WTC11 (cell line): ENCODE data around the gene SCAND1. TPM values are rescaled to one million over a fixed set of nuclear protein-coding genes. Genes with fewer than 3 reads are reported as not detected.
"Not testable (repeated sequence)": the region's sequence is repeated elsewhere in the genome, so short reads cannot be mapped to it uniquely, and the experiment has no call there.

Experiments
- ATAC-seq: fragments of 200-7000 bp; cut with Tn5 transposase; 2 replicates; pipeline ENCODE4 v1.10.0; 2021; ENCODE audit warnings: mild to moderate bottlenecking, moderate library complexity
- CTCF ChIA-PET: fragments of 300-600 bp; sonication (Branson Sonifier 250); formaldehyde crosslinking; loops from one replicate; lab custom pipeline; 2021; ENCODE audit warnings: antibody characterized with exemption; lab: Charles Lee
- POLR2A ChIA-PET: fragments of 350-600 bp; sonication (Branson Sonifier 250); formaldehyde crosslinking; loops from one replicate; lab custom pipeline; 2021; ENCODE audit warnings: antibody characterized with exemption; lab: Charles Lee
- DNase-seq: peaks from one replicate; pipeline ENCODE4 v3.0.0; 2021; ENCODE audit warnings: low spot score
- H3K27ac Mint-ChIP-seq: 2 replicates; pipeline ENCODE4 v1.8.0; 2021; ENCODE audit warnings: mixed read lengths
- H3K27me3 Mint-ChIP-seq: 2 replicates; pipeline ENCODE4 v1.8.0; 2021; ENCODE audit warnings: low read depth, mild to moderate bottlenecking, moderate library complexity, mixed read lengths
- H3K36me3 Mint-ChIP-seq: 2 replicates; pipeline ENCODE4 v1.8.0; 2021; ENCODE audit warnings: mixed read lengths
- H3K4me1 Mint-ChIP-seq: 2 replicates; pipeline ENCODE4 v1.8.0; 2022; ENCODE audit warnings: mixed read lengths
- H3K4me3 Mint-ChIP-seq: 2 replicates; pipeline ENCODE4 v1.8.0; 2021; ENCODE audit warnings: mild to moderate bottlenecking, moderate library complexity, mixed read lengths
- H3K9me3 Mint-ChIP-seq: 2 replicates; pipeline ENCODE4 v1.8.0; 2021; ENCODE audit warnings: mixed read lengths
- EMX1 ChIP-seq: fragments of 250-450 bp; sonication (Bioruptor Pico); IDR thresholded peaks from 2 replicates; pipeline ENCODE4 v1.8.0; 2021; ENCODE audit warnings: mild to moderate bottlenecking
- GTF2I ChIP-seq: fragments of 250-450 bp; sonication (Bioruptor Pico); conservative IDR thresholded peaks from 2 replicates; pipeline ENCODE4 v1.4.0; 2021; ENCODE audit warnings: mild to moderate bottlenecking
- IRF2 ChIP-seq: sonication (generic); formaldehyde crosslinking; IDR thresholded peaks from 2 replicates; pipeline ENCODE4 v1.8.0; 2022; ENCODE audit warnings: low read depth, missing genetic modification reagents, borderline replicate concordance
- JAZF1 ChIP-seq: fragments of 250-450 bp; sonication (Bioruptor Pico); IDR thresholded peaks from 2 replicates; pipeline ENCODE4 v1.9.0; 2021; ENCODE audit warnings: moderate library complexity, mild to moderate bottlenecking, inconsistent platforms
- KAT7 ChIP-seq: sonication (generic); formaldehyde crosslinking; IDR thresholded peaks from 2 replicates; pipeline ENCODE4 v1.8.1; 2023; ENCODE audit warnings: missing genetic modification reagents, mild to moderate bottlenecking, borderline replicate concordance
- PRRX2 ChIP-seq: fragments of 250-450 bp; sonication (Bioruptor Pico); IDR thresholded peaks from 2 replicates; pipeline ENCODE4 v1.8.0; 2021; ENCODE audit warnings: mild to moderate bottlenecking
- RELA ChIP-seq: sonication (generic); formaldehyde crosslinking; IDR thresholded peaks from 2 replicates; pipeline ENCODE4 v1.8.1; 2022; ENCODE audit warnings: missing genetic modification reagents, mild to moderate bottlenecking, borderline replicate concordance
- SMAD3 ChIP-seq: sonication (generic); formaldehyde crosslinking; IDR thresholded peaks from 2 replicates; pipeline ENCODE4 v1.8.0; 2022; ENCODE audit warnings: missing genetic modification reagents, mild to moderate bottlenecking, borderline replicate concordance
- ZNF138 ChIP-seq: sonication (generic); formaldehyde crosslinking; conservative IDR thresholded peaks from 2 replicates; pipeline ENCODE4 v1.8.1; 2022; ENCODE audit warnings: mild to moderate bottlenecking, moderate library complexity, missing genetic modification reagents
- ZNF219 ChIP-seq: sonication (generic); formaldehyde crosslinking; IDR thresholded peaks from 2 replicates; pipeline ENCODE4 v1.8.0; 2023; ENCODE audit warnings: missing genetic modification reagents, mild to moderate bottlenecking, borderline replicate concordance
- total RNA-seq: library from RNA; stranded (reverse); gene quantifications from 3 replicates; pipeline ENCODE4 v1.2.3, GENCODE V29; 2021
- TF ChIP-seq, protein P1 (sequence below): sonication (generic); formaldehyde crosslinking; IDR thresholded peaks from 2 replicates; pipeline ENCODE4 v1.8.0; 2023; ENCODE audit warnings: mild to moderate bottlenecking, missing genetic modification reagents
- TF ChIP-seq, protein P2 (sequence below): sonication (generic); formaldehyde crosslinking; IDR thresholded peaks from 2 replicates; pipeline ENCODE4 v1.8.0; 2022; ENCODE audit warnings: mild to moderate bottlenecking, missing genetic modification reagents
- TF ChIP-seq, protein P3 (sequence below): sonication (generic); formaldehyde crosslinking; IDR thresholded peaks from 2 replicates; pipeline ENCODE4 v1.8.1; 2022; ENCODE audit warnings: missing genetic modification reagents, borderline replicate concordance
- TF ChIP-seq, protein P4 (sequence below): sonication (generic); formaldehyde crosslinking; IDR thresholded peaks from 2 replicates; pipeline ENCODE4 v1.8.1; 2022; ENCODE audit warnings: mild to moderate bottlenecking, missing genetic modification reagents, moderate library complexity, borderline replicate concordance
- TF ChIP-seq, protein P5 (sequence below): fragments of 250-450 bp; sonication (Bioruptor Pico); IDR thresholded peaks from 2 replicates; pipeline ENCODE4 v1.9.0; 2021; ENCODE audit warnings: mild to moderate bottlenecking
- TF ChIP-seq, protein P6 (sequence below): fragments of 200-600 bp; IDR thresholded peaks from 2 replicates; pipeline ENCODE4 v1.8.0; 2022; ENCODE audit warnings: antibody characterized with exemption

SCAND1 gene
- total RNA-seq, 1 experiment from 2014 or later, result 103 TPM

DNA sequence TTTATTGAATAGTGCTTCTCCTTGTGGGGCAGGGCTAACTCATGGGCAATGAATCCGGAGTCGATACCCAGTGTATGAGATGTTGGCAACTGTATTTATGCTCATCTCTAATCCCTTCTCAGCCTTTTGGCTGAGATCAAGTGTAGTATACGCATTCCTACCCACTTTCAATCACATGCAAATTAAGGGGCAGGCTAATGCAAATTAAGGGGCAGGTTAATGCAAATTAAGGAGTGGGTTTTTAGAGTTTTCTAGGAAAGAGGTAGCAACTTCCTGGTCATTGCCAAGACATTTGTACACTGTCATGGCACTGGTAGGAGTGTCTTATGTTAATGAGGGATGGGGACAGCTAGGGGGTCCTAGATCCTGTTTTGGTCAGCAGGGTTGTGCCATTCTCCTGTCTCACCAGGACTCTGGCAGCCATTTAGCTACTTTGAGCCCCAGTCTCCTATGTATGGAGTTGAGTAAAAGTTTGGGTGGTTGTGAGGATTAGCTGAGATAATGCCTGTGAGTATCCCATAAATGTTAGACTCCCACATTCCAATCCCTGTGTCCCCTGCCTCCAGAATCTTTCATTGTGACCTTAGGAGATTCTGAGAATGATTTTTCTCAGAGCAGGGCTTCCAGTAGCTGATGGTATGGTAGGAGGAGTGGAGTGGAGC, 13.8 kb upstream of the SCAND1 start, which contains the start of gene CNBD2 (continued):
- TF ChIP-seq, protein P1, sequence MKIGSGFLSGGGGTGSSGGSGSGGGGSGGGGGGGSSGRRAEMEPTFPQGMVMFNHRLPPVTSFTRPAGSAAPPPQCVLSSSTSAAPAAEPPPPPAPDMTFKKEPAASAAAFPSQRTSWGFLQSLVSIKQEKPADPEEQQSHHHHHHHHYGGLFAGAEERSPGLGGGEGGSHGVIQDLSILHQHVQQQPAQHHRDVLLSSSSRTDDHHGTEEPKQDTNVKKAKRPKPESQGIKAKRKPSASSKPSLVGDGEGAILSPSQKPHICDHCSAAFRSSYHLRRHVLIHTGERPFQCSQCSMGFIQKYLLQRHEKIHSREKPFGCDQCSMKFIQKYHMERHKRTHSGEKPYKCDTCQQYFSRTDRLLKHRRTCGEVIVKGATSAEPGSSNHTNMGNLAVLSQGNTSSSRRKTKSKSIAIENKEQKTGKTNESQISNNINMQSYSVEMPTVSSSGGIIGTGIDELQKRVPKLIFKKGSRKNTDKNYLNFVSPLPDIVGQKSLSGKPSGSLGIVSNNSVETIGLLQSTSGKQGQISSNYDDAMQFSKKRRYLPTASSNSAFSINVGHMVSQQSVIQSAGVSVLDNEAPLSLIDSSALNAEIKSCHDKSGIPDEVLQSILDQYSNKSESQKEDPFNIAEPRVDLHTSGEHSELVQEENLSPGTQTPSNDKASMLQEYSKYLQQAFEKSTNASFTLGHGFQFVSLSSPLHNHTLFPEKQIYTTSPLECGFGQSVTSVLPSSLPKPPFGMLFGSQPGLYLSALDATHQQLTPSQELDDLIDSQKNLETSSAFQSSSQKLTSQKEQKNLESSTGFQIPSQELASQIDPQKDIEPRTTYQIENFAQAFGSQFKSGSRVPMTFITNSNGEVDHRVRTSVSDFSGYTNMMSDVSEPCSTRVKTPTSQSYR (CRISPR knock-in tag), result no peak
- TF ChIP-seq SMAD3 (CRISPR knock-in tag), result no peak
- TF ChIP-seq IRF2 (CRISPR knock-in tag), result no peak
- TF ChIP-seq, protein P2, sequence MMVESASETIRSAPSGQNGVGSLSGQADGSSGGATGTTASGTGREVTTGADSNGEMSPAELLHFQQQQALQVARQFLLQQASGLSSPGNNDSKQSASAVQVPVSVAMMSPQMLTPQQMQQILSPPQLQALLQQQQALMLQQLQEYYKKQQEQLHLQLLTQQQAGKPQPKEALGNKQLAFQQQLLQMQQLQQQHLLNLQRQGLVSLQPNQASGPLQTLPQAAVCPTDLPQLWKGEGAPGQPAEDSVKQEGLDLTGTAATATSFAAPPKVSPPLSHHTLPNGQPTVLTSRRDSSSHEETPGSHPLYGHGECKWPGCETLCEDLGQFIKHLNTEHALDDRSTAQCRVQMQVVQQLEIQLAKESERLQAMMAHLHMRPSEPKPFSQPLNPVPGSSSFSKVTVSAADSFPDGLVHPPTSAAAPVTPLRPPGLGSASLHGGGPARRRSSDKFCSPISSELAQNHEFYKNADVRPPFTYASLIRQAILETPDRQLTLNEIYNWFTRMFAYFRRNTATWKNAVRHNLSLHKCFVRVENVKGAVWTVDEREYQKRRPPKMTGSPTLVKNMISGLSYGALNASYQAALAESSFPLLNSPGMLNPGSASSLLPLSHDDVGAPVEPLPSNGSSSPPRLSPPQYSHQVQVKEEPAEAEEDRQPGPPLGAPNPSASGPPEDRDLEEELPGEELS, result no peak

DNA sequence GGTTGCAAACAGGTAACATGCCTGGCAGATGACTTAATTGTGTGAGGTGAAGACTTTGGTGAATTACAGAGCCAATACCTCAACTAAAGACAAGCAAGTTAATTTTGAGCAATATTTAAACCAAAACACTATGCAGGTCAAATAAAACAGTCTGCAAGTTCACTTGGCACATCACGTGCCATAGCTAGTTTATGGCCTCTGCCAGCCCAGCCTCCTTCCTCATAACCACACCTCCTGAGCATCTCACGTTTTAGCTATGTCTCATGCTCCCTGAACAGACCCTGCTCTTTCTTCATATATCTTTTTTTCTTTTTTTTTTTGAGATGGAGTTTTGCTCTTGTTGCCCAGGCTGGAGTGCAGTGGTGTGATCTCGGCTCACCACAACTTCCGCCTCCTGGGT, 9.6 kb upstream of the SCAND1 start:
- Mint-ChIP-seq H3K4me1 (peaks cover 13% of the 10 kb centered on the region), H3K4me3 (no peak overlapping the region), H3K9me3 (peaks cover 8% of the 10 kb centered on the region), H3K27me3 (peaks cover 10% of the 10 kb centered on the region), H3K27ac (no peak overlapping the region), H3K36me3 (no peaks in the 10 kb centered on the region; the same call in 1 of the 2 replicates)
- ChIA-PET POLR2A (no interaction called here), CTCF (interaction anchor here (0.6 to 2.3 kb wide), 2 partner anchors 10 to 188 kb away, joined by 3 to 8 read pairs; partner anchors contain the start of gene SCAND1)
- ATAC-seq (no peak), DNase-seq (no peak)
- TF ChIP-seq, protein P3, sequence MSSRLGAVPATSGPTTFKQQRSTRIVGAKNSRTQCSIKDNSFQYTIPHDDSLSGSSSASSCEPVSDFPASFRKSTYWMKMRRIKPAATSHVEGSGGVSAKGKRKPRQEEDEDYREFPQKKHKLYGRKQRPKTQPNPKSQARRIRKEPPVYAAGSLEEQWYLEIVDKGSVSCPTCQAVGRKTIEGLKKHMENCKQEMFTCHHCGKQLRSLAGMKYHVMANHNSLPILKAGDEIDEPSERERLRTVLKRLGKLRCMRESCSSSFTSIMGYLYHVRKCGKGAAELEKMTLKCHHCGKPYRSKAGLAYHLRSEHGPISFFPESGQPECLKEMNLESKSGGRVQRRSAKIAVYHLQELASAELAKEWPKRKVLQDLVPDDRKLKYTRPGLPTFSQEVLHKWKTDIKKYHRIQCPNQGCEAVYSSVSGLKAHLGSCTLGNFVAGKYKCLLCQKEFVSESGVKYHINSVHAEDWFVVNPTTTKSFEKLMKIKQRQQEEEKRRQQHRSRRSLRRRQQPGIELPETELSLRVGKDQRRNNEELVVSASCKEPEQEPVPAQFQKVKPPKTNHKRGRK (CRISPR knock-in tag), result no peak
- TF ChIP-seq EMX1 (CRISPR knock-in tag) (no peak), ZNF138 (no peak), PRRX2 (CRISPR knock-in tag) (no peak), JAZF1 (no peak)
- TF ChIP-seq, protein P4, sequence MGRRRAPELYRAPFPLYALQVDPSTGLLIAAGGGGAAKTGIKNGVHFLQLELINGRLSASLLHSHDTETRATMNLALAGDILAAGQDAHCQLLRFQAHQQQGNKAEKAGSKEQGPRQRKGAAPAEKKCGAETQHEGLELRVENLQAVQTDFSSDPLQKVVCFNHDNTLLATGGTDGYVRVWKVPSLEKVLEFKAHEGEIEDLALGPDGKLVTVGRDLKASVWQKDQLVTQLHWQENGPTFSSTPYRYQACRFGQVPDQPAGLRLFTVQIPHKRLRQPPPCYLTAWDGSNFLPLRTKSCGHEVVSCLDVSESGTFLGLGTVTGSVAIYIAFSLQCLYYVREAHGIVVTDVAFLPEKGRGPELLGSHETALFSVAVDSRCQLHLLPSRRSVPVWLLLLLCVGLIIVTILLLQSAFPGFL (CRISPR knock-in tag), result no peak

DNA sequence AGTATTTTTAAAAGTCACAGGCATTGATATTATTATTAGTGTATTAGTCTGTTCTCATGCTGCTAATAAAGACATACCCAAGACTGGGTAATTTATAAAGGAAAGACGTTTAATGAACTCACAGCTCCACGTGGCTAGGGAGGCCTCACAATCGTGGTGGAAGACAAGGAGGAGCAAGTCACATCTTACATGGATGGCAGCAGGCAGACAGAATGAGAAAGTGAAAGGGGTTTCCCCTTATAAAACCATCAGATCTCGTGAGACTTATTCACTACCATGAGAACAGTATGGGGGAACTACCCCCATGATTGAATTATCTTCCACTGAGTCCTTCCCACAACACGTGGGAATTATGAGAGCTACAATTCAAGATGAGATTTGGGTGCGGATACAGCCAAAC, 5.0 kb upstream of the SCAND1 start:
- DNase-seq, ATAC-seq, H3K27me3 Mint-ChIP-seq, H3K9me3 Mint-ChIP-seq, CTCF ChIA-PET, H3K27ac Mint-ChIP-seq, POLR2A ChIA-PET, H3K36me3 Mint-ChIP-seq, H3K4me1 Mint-ChIP-seq, H3K4me3 Mint-ChIP-seq: not testable (repeated sequence)

DNA sequence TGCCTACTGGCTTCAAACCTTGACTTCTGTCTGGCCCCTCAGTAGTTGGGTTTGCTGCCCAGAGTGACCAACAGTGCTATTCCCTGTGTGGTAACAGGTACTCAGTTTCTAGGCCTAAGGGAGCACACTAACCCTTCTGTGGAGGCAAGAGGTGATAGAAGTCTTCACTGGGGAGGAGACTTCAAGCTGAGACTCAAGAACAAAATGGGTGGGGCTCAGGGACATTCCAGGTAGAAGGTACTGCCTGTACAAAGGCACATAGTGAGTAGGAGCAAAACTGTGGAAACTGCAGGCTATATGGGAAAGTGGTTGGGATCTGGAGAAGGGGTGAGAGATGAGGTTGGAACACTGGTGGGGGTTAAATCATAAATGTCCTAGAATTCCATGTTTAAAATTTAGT, 2.3 kb upstream of the SCAND1 start:
- Mint-ChIP-seq H3K27me3 (peaks cover 7% of the 10 kb centered on the region), H3K9me3 (peaks cover 10% of the 10 kb centered on the region), H3K4me1 (peaks cover 13% of the 10 kb centered on the region), H3K4me3 (no peak overlapping the region), H3K27ac (no peak overlapping the region), H3K36me3 (peaks cover 5% of the 10 kb centered on the region; the same call in 1 of the 2 replicates)
- ChIA-PET CTCF (no interaction called here), POLR2A (no interaction called here)
- ATAC-seq, result no peak
- DNase-seq, result no peak
- TF ChIP-seq JAZF1, result no peak
- no peak for TF ChIP-seq KAT7 (CRISPR knock-in tag)
- TF ChIP-seq GTF2I (CRISPR knock-in tag), result no peak
- TF ChIP-seq, protein P5, sequence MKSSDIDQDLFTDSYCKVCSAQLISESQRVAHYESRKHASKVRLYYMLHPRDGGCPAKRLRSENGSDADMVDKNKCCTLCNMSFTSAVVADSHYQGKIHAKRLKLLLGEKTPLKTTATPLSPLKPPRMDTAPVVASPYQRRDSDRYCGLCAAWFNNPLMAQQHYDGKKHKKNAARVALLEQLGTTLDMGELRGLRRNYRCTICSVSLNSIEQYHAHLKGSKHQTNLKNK (CRISPR knock-in tag), result no peak
- TF ChIP-seq, protein P1 (CRISPR knock-in tag), result no peak
- no peak for TF ChIP-seq ZNF219 (CRISPR knock-in tag)
- TF ChIP-seq RELA, result no peak
- TF ChIP-seq, protein P6, sequence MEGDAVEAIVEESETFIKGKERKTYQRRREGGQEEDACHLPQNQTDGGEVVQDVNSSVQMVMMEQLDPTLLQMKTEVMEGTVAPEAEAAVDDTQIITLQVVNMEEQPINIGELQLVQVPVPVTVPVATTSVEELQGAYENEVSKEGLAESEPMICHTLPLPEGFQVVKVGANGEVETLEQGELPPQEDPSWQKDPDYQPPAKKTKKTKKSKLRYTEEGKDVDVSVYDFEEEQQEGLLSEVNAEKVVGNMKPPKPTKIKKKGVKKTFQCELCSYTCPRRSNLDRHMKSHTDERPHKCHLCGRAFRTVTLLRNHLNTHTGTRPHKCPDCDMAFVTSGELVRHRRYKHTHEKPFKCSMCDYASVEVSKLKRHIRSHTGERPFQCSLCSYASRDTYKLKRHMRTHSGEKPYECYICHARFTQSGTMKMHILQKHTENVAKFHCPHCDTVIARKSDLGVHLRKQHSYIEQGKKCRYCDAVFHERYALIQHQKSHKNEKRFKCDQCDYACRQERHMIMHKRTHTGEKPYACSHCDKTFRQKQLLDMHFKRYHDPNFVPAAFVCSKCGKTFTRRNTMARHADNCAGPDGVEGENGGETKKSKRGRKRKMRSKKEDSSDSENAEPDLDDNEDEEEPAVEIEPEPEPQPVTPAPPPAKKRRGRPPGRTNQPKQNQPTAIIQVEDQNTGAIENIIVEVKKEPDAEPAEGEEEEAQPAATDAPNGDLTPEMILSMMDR, result no peak
- TF ChIP-seq SMAD3 (CRISPR knock-in tag), result no peak
